ENCODE measurements around the gene NOD1. TPM values are rescaled to one million over a fixed set of nuclear protein-coding genes. Genes with fewer than 3 reads are reported as not detected.

Gene NOD1
- total RNA-seq, 1 experiment from 2014 or later, result 8.1 TPM

GRCh38 chr7:30451539-30452279, 26.9 kb downstream of the NOD1 start:
- no peak overlapping the region for H3K27ac ChIP-seq (ENCODE audit: low read length)
- intact Hi-C loops (cut with micrococcal nuclease; ENCODE audit: unreplicated experiment), result no loop called here
- no peaks in the 10 kb centered on the region for H3K4me1 ChIP-seq (ENCODE audit: control insufficient read depth, insufficient read depth, low read length)
- ChIA-PET POLR2A (no interaction called here), CTCF (no interaction called here)
- H3K9me3 ChIP-seq (ENCODE audit: control insufficient read depth, insufficient read depth, low read depth, low read length), result no peaks in the 10 kb centered on the region
- H3K27me3 ChIP-seq (ENCODE audit: control insufficient read depth, insufficient read depth, low read length), result no peaks in the 10 kb centered on the region
- in situ Hi-C loops (cut with HindIII; ENCODE audit: low pct_unique_long_range_greater_than_20kb, low sequenced_read_pairs), result no loop called here
- TF ChIP-seq REST (IDR thresholded peaks at IDR 0.05; ENCODE audit: insufficient read depth in 1 of 2, low read depth in 2 of 2, low read length in 1 of 2), result no peak
- TF ChIP-seq CTCF (IDR thresholded peaks at IDR 0.05), result no peak
- TF ChIP-seq TCF7L2 (IDR thresholded peaks at IDR 0.05; ENCODE audit: low read depth, low read length), result no peak
- no peak for TF ChIP-seq SIN3A (IDR thresholded peaks at IDR 0.05; ENCODE audit: borderline replicate concordance, insufficient read depth, low read depth, low read length)
- TF ChIP-seq POLR2AphosphoS5 (IDR thresholded peaks at IDR 0.05; ENCODE audit: low read depth, low read length), result no peak
- DNase-seq (ENCODE audit: low read depth, low spot score) (no peak), ATAC-seq (no peak)
- no peaks in the 10 kb centered on the region for H3K36me3 ChIP-seq (ENCODE audit: control insufficient read depth, insufficient read depth, low read length)
- BruUV-seq (replicated peaks), result no TSS peak
- no peak overlapping the region for H3K4me3 ChIP-seq (ENCODE audit: low read depth in 2 of 2, low read length in 2 of 2)

- H3K27me3 ChIP-seq (ENCODE audit: control insufficient read depth, insufficient read depth, low read length), result no peaks in the 10 kb centered on the region
- no peaks in the 10 kb centered on the region for H3K4me1 ChIP-seq (ENCODE audit: control insufficient read depth, insufficient read depth, low read length)
- in situ Hi-C loops (cut with HindIII; ENCODE audit: low pct_unique_long_range_greater_than_20kb, low sequenced_read_pairs), result no loop called here
- H3K36me3 ChIP-seq (ENCODE audit: control insufficient read depth, insufficient read depth, low read length), result no peaks in the 10 kb centered on the region
- H3K9me3 ChIP-seq (ENCODE audit: control insufficient read depth, insufficient read depth, low read depth, low read length), result no peaks in the 10 kb centered on the region
- TF ChIP-seq SIN3A (IDR thresholded peaks at IDR 0.05; ENCODE audit: borderline replicate concordance, insufficient read depth, low read depth, low read length), result no peak
- H3K4me3 ChIP-seq (ENCODE audit: low read depth in 2 of 2, low read length in 2 of 2), result no peak overlapping the region
- no peak for DNase-seq (ENCODE audit: low read depth, low spot score)
- ATAC-seq, result no peak
- intact Hi-C loops (cut with micrococcal nuclease; ENCODE audit: unreplicated experiment), result no loop called here
- ChIA-PET POLR2A (no interaction called here), CTCF (no interaction called here)
- no TSS peak for BruUV-seq (replicated peaks)
- H3K27ac ChIP-seq (ENCODE audit: low read length), result no peak overlapping the region
These were observed 27.5 kb downstream of the NOD1 start for GRCh38 chr7:30450983-30451497.
